GM23338 (cell line): ENCODE results near the gene ADGRG2. TPM values are rescaled to one million over a fixed set of nuclear protein-coding genes. Genes with fewer than 3 reads are reported as not detected.

Experiments
- ATAC-seq: fragments of 200-7000 bp; cut with Tn5 transposase; 3 replicates; pipeline ENCODE4 v1.9.1; 2020
- DNase-seq: peaks from one replicate; pipeline ENCODE4 v3.0.0-alpha.2; 2015; ENCODE audit warnings: low spot score
- H2AFZ ChIP-seq: fragments of 200-600 bp; sonication (generic); 2 replicates; pipeline ENCODE4 v1.8.0; 2016; ENCODE audit warnings: antibody characterized with exemption, mild to moderate bottlenecking, moderate library complexity
- H3F3A ChIP-seq: fragments of 200-600 bp; sonication (generic); replicated peaks from 2 replicates; pipeline ENCODE4 v1.8.0; 2017; ENCODE audit warnings: antibody characterized with exemption, mixed run types, low read depth
- H3K27ac ChIP-seq: fragments of 200-600 bp; sonication (generic); 2 replicates; pipeline ENCODE4 v1.6.1; 2016; ENCODE audit warnings: low read depth
- H3K27me3 ChIP-seq: fragments of 200-600 bp; sonication (generic); 2 replicates; pipeline ENCODE4 v1.8.0; 2016; ENCODE audit warnings: mild to moderate bottlenecking, mixed run types, moderate library complexity; ENCODE audit not compliant: insufficient read depth
- H3K36me3 ChIP-seq: fragments of 200-600 bp; sonication (generic); 2 replicates; pipeline ENCODE4 v1.8.0; 2016; ENCODE audit warnings: mild to moderate bottlenecking; ENCODE audit not compliant: insufficient read depth
- H3K4me1 ChIP-seq: fragments of 200-600 bp; sonication (generic); 2 replicates; pipeline ENCODE4 v1.8.0; 2016; ENCODE audit warnings: mild to moderate bottlenecking, moderate library complexity; ENCODE audit not compliant: insufficient read depth
- H3K4me2 ChIP-seq: fragments of 200-600 bp; sonication (generic); 2 replicates; pipeline ENCODE4 v1.7.1; 2017; ENCODE audit warnings: mixed run types
- H3K4me3 ChIP-seq: fragments of 200-600 bp; sonication (generic); 2 replicates; pipeline ENCODE4 v1.6.1; 2016; ENCODE audit warnings: mixed run types
- H3K79me2 ChIP-seq: fragments of 200-600 bp; sonication (generic); replicated peaks from 2 replicates; pipeline ENCODE4 v1.8.0; 2017; ENCODE audit warnings: mild to moderate bottlenecking; ENCODE audit not compliant: insufficient read depth
- H3K9me2 ChIP-seq: fragments of 200-600 bp; sonication (generic); 2 replicates; pipeline ENCODE4 v1.8.0; 2017; ENCODE audit not compliant: insufficient read depth
- H4K20me1 ChIP-seq: fragments of 200-600 bp; sonication (generic); replicated peaks from 2 replicates; pipeline ENCODE4 v1.8.0; 2017; ENCODE audit warnings: mild to moderate bottlenecking; ENCODE audit not compliant: insufficient read depth
- H3K27ac Mint-ChIP-seq: 2 replicates; pipeline ENCODE4 v1.8.0; 2020; ENCODE audit warnings: inconsistent platforms, mild to moderate bottlenecking, moderate library complexity, mixed read lengths
- H3K27me3 Mint-ChIP-seq: 3 replicates; pipeline ENCODE4 v1.8.0; 2022; ENCODE audit warnings: low read depth, mild to moderate bottlenecking, moderate library complexity, mixed read lengths, inconsistent platforms; ENCODE audit not compliant: insufficient read depth, poor library complexity
- H3K36me3 Mint-ChIP-seq: 3 replicates; pipeline ENCODE4 v1.8.0; 2021; ENCODE audit warnings: low read depth, mild to moderate bottlenecking, inconsistent platforms, moderate library complexity, mixed read lengths
- H3K4me1 Mint-ChIP-seq: 3 replicates; pipeline ENCODE4 v1.8.0; 2020; ENCODE audit warnings: mild to moderate bottlenecking, inconsistent platforms, mixed read lengths
- H3K4me3 Mint-ChIP-seq: 3 replicates; pipeline ENCODE4 v1.8.0; 2021; ENCODE audit warnings: moderate library complexity, mild to moderate bottlenecking, inconsistent platforms, mixed read lengths
- H3K9me3 Mint-ChIP-seq: 3 replicates; pipeline ENCODE4 v1.8.0; 2020; ENCODE audit warnings: moderate library complexity, mild to moderate bottlenecking, inconsistent platforms, mixed read lengths
- CREB1 ChIP-seq: fragments of 250-450 bp; sonication (Bioruptor Pico); IDR thresholded peaks from 2 replicates; pipeline ENCODE4 v1.5.0; 2020; ENCODE audit warnings: low read depth, mild to moderate bottlenecking, moderate library complexity
- EZH2 ChIP-seq: fragments of 200-600 bp; sonication (generic); IDR thresholded peaks from one replicate; pipeline ENCODE4 v1.8.0; 2017; ENCODE audit warnings: antibody characterized with exemption, mild to moderate bottlenecking, low read depth; ENCODE audit not compliant: unreplicated experiment
- EZH2phosphoT487 ChIP-seq: fragments of 200-600 bp; sonication (generic); IDR thresholded peaks from one replicate; pipeline ENCODE4 v1.8.1; 2018; ENCODE audit warnings: antibody characterized with exemption; ENCODE audit not compliant: unreplicated experiment
- JUNB ChIP-seq: IDR thresholded peaks from one replicate; pipeline ENCODE4 v1.6.1; 2016; ENCODE audit warnings: antibody characterized with exemption; ENCODE audit not compliant: unreplicated experiment
- POLR2AphosphoS5 ChIP-seq: IDR thresholded peaks from 2 replicates; pipeline ENCODE4 v1.6.1; 2016; ENCODE audit warnings: antibody characterized with exemption, low read depth
- STAT1 ChIP-seq: IDR thresholded peaks from one replicate; pipeline ENCODE4 v1.6.1; 2016; ENCODE audit warnings: antibody characterized with exemption; ENCODE audit not compliant: unreplicated experiment
- ZNF114 ChIP-seq: fragments of 250-450 bp; sonication (Bioruptor Pico); IDR thresholded peaks from 2 replicates; pipeline ENCODE4 v1.5.0; 2020; ENCODE audit warnings: mild to moderate bottlenecking, moderate library complexity
- ZNF331 ChIP-seq: fragments of 250-450 bp; sonication (Bioruptor Pico); IDR thresholded peaks from 2 replicates; pipeline ENCODE4 v1.5.0; 2020; ENCODE audit warnings: low read depth, mild to moderate bottlenecking, moderate library complexity
- polyA plus RNA-seq: library from polyadenylated mRNA; unstranded; fragments of >200 nt; fragmentation: Nextera tagmentation; extraction: Ambion mirVana; gene quantifications from 2 replicates; pipeline ENCODE4 v1.2.1, GENCODE V29; 2016
- total RNA-seq: library from RNA; depleted of rRNA; stranded (reverse); fragments of >200 nt; shearing (Covaris generic); gene quantifications from 2 replicates; pipeline ENCODE4 v1.2.3, GENCODE V29; 2014
- TF ChIP-seq, protein P1 (sequence below): fragments of 250-450 bp; sonication (Bioruptor Pico); IDR thresholded peaks from 2 replicates; pipeline ENCODE4 v1.5.0; 2020; ENCODE audit warnings: mild to moderate bottlenecking, moderate library complexity
- TF ChIP-seq, protein P2 (sequence below): IDR thresholded peaks from 2 replicates; pipeline ENCODE4 v1.6.1; 2016; ENCODE audit warnings: antibody characterized with exemption
- TF ChIP-seq, protein P3 (sequence below), 2 experiments: fragments of 200-600 bp in 1 of 2; sonication (generic) in 1 of 2; conservative IDR thresholded peaks; 2 replicates each; pipeline versions ENCODE4 v1.5.1 to v1.6.1; 2016 to 2017; ENCODE audit warnings: antibody characterized with exemption in 2 of 2, low read depth in 2 of 2, mild to moderate bottlenecking in 2 of 2, moderate library complexity in 1 of 2
- TF ChIP-seq, protein P4 (sequence below): IDR thresholded peaks from one replicate; pipeline ENCODE4 v1.6.1; 2018; ENCODE audit warnings: antibody characterized with exemption; ENCODE audit not compliant: unreplicated experiment

ADGRG2 gene
- total and polyA plus RNA-seq, 2 experiments from 2014 or later: 4.0 to 10.8 TPM

DNA sequence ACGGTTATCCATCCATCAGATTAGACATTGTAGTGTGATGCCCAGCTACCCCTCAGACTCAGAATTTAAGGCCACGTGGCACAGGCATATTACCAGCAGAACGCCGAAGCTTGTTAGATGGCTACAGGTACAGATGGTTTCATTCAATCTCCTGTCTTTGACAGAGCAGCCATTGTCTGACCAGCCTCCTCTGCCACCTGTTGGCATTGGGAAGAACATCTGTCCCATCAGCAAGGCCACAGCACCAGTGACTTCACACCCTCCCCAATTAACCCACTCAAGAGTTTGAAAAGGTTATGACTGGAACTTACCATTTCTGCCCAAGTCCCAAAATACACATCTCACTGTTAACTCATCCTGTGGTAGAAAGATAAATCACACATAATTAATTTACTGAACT lies 116.4 kb downstream of the ADGRG2 start (continued):
- TF ChIP-seq, protein P1, sequence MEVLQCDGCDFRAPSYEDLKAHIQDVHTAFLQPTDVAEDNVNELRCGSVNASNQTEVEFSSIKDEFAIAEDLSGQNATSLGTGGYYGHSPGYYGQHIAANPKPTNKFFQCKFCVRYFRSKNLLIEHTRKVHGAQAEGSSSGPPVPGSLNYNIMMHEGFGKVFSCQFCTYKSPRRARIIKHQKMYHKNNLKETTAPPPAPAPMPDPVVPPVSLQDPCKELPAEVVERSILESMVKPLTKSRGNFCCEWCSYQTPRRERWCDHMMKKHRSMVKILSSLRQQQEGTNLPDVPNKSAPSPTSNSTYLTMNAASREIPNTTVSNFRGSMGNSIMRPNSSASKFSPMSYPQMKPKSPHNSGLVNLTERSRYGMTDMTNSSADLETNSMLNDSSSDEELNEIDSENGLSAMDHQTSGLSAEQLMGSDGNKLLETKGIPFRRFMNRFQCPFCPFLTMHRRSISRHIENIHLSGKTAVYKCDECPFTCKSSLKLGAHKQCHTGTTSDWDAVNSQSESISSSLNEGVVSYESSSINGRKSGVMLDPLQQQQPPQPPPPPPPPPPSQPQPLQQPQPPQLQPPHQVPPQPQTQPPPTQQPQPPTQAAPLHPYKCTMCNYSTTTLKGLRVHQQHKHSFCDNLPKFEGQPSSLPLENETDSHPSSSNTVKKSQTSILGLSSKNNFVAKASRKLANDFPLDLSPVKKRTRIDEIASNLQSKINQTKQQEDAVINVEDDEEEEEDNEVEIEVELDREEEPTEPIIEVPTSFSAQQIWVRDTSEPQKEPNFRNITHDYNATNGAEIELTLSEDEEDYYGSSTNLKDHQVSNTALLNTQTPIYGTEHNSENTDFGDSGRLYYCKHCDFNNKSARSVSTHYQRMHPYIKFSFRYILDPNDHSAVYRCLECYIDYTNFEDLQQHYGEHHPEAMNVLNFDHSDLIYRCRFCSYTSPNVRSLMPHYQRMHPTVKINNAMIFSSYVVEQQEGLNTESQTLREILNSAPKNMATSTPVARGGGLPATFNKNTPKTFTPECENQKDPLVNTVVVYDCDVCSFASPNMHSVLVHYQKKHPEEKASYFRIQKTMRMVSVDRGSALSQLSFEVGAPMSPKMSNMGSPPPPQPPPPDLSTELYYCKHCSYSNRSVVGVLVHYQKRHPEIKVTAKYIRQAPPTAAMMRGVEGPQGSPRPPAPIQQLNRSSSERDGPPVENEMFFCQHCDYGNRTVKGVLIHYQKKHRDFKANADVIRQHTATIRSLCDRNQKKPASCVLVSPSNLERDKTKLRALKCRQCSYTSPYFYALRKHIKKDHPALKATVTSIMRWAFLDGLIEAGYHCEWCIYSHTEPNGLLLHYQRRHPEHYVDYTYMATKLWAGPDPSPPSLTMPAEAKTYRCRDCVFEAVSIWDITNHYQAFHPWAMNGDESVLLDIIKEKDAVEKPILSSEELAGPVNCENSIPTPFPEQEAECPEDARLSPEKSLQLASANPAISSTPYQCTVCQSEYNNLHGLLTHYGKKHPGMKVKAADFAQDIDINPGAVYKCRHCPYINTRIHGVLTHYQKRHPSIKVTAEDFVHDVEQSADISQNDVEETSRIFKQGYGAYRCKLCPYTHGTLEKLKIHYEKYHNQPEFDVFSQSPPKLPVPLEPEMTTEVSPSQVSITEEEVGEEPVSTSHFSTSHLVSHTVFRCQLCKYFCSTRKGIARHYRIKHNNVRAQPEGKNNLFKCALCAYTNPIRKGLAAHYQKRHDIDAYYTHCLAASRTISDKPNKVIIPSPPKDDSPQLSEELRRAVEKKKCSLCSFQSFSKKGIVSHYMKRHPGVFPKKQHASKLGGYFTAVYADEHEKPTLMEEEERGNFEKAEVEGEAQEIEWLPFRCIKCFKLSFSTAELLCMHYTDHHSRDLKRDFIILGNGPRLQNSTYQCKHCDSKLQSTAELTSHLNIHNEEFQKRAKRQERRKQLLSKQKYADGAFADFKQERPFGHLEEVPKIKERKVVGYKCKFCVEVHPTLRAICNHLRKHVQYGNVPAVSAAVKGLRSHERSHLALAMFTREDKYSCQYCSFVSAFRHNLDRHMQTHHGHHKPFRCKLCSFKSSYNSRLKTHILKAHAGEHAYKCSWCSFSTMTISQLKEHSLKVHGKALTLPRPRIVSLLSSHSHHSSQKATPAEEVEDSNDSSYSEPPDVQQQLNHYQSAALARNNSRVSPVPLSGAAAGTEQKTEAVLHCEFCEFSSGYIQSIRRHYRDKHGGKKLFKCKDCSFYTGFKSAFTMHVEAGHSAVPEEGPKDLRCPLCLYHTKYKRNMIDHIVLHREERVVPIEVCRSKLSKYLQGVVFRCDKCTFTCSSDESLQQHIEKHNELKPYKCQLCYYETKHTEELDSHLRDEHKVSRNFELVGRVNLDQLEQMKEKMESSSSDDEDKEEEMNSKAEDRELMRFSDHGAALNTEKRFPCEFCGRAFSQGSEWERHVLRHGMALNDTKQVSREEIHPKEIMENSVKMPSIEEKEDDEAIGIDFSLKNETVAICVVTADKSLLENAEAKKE (CRISPR knock-in tag): no peak
- no peak for TF ChIP-seq POLR2AphosphoS5
- TF ChIP-seq, protein P2, sequence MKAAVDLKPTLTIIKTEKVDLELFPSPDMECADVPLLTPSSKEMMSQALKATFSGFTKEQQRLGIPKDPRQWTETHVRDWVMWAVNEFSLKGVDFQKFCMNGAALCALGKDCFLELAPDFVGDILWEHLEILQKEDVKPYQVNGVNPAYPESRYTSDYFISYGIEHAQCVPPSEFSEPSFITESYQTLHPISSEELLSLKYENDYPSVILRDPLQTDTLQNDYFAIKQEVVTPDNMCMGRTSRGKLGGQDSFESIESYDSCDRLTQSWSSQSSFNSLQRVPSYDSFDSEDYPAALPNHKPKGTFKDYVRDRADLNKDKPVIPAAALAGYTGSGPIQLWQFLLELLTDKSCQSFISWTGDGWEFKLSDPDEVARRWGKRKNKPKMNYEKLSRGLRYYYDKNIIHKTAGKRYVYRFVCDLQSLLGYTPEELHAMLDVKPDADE: no peak

DNA sequence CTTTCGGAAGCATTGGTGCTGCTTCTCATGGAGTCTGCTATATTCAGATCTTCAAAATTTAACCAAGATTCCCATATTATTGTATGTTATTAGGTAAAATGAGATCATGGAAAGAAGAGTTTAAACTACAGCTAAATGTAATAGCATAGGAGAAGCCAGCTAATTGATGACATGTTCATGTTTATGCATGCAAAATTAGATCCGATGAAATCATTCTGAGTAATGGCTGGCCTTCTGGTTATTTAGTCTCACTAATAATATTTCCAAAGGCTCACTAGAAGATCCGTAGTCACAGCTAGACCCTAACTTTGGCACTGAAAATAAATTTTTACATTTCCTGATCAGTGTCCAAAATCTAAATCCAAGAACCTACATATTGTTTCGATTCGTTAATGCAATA lies 118.5 kb downstream of the ADGRG2 start:
- DNase-seq: no peak
- Histone ChIP-seq H4K20me1 (no peaks in the 10 kb centered on the region), H3K9me2 (no peaks in the 10 kb centered on the region), H3K4me2 (no peak overlapping the region), H3K27me3 (no peaks in the 10 kb centered on the region), H3K79me2 (no peaks in the 10 kb centered on the region), H3K27ac (no peak overlapping the region), H3F3A (no peaks in the 10 kb centered on the region), H3K36me3 (no peaks in the 10 kb centered on the region), H2AFZ (no peak overlapping the region), H3K4me1 (0 out of 2 replicates have a peak, but pooled peaks cover 5% of the 10 kb centered on the region), H3K4me3 (no peak overlapping the region)
- H3K4me1 Mint-ChIP-seq: peaks cover 4% of the 10 kb centered on the region; the same call in 1 of the 3 replicates
- H3K27me3 Mint-ChIP-seq: no peaks in the 10 kb centered on the region
- no peak for ATAC-seq
- no peak overlapping the region for H3K4me3 Mint-ChIP-seq
- peaks cover 12% of the 10 kb centered on the region for H3K36me3 Mint-ChIP-seq
- no peak overlapping the region for H3K27ac Mint-ChIP-seq
- no peaks in the 10 kb centered on the region for H3K9me3 Mint-ChIP-seq
- TF ChIP-seq ZNF331 (CRISPR knock-in tag) (no peak), ZNF114 (CRISPR knock-in tag) (no peak), EZH2phosphoT487 (no peak), POLR2AphosphoS5 (no peak), STAT1 (no peak), CREB1 (CRISPR knock-in tag) (no peak), EZH2 (no peak), JUNB (no peak)
- TF ChIP-seq, protein P3, sequence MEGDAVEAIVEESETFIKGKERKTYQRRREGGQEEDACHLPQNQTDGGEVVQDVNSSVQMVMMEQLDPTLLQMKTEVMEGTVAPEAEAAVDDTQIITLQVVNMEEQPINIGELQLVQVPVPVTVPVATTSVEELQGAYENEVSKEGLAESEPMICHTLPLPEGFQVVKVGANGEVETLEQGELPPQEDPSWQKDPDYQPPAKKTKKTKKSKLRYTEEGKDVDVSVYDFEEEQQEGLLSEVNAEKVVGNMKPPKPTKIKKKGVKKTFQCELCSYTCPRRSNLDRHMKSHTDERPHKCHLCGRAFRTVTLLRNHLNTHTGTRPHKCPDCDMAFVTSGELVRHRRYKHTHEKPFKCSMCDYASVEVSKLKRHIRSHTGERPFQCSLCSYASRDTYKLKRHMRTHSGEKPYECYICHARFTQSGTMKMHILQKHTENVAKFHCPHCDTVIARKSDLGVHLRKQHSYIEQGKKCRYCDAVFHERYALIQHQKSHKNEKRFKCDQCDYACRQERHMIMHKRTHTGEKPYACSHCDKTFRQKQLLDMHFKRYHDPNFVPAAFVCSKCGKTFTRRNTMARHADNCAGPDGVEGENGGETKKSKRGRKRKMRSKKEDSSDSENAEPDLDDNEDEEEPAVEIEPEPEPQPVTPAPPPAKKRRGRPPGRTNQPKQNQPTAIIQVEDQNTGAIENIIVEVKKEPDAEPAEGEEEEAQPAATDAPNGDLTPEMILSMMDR (conservative IDR thresholded peaks at IDR 0.05; ENCODE audit: low read depth in 2 of 2): no peak
- TF ChIP-seq, protein P4, sequence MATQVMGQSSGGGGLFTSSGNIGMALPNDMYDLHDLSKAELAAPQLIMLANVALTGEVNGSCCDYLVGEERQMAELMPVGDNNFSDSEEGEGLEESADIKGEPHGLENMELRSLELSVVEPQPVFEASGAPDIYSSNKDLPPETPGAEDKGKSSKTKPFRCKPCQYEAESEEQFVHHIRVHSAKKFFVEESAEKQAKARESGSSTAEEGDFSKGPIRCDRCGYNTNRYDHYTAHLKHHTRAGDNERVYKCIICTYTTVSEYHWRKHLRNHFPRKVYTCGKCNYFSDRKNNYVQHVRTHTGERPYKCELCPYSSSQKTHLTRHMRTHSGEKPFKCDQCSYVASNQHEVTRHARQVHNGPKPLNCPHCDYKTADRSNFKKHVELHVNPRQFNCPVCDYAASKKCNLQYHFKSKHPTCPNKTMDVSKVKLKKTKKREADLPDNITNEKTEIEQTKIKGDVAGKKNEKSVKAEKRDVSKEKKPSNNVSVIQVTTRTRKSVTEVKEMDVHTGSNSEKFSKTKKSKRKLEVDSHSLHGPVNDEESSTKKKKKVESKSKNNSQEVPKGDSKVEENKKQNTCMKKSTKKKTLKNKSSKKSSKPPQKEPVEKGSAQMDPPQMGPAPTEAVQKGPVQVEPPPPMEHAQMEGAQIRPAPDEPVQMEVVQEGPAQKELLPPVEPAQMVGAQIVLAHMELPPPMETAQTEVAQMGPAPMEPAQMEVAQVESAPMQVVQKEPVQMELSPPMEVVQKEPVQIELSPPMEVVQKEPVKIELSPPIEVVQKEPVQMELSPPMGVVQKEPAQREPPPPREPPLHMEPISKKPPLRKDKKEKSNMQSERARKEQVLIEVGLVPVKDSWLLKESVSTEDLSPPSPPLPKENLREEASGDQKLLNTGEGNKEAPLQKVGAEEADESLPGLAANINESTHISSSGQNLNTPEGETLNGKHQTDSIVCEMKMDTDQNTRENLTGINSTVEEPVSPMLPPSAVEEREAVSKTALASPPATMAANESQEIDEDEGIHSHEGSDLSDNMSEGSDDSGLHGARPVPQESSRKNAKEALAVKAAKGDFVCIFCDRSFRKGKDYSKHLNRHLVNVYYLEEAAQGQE: no peak
